ENCODE results near the gene FIZ1.
"Not testable (repeated sequence)": the region's sequence is repeated elsewhere in the genome, so short reads cannot be mapped to it uniquely, and the experiment has no call there.

The FIZ1 gene

DNA sequence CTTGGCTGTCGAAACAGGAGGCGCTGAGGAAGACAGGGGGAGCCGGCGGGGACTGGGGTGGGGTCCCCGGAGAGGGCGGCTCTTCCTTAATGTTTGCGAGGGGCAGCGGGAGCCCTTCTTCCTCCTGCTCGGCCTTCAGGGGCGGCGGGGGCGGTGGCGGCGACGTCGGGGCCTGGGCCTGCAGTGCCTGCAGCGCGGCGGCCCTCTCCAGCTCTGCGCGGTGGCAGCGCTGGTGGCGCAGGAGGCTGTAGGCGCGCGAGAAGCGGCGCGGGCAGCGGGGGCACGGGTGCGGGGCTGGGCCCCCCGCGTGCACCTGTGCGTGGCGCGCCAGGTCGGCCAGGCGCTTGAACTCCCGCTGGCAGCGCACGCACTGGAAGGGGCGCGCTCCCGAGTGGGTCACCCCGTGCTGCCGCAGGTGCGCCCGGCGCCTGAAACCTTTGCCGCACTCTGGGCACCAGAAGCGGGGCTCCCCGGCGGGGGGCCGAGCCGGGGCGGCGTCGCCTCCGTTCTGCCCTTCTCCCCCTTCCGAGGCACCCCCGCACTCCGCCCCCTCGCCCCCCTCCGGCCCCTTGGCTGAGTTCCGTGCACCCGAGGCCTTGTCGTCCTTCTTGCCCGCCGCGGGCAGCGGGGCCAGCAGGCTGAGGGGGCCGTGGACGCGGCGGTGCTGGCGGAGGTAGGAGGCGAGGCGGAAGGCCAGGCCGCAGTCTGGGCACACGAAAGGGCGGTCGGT is 21.1 kb downstream of the FIZ1 start:
- DNase-seq (ENCODE audit: low read depth, low spot score): no peak

DNA sequence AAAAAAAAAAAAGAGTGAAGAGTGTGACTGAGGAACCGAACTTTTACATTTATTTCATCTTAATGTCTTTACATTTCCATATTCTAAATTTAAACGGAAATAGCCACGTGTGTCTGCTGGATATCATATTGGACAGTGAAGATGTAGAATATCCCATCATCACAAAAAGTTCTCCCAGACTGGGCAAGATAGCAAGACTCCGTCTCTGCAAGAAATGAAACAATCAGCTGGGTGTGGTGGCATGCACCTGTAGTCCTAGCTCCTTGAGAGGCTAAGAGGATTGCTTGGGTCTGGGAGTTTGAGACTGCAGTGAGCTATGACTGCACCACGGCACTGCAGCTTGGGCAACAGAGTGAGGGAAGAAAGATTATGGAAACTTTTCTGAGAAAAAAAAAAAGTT is 22.6 kb downstream of the FIZ1 start:
- no peak for DNase-seq (ENCODE audit: low read depth, low spot score)

- DNase-seq (ENCODE audit: low read depth, low spot score): not testable (repeated sequence)
Measured at GRCh38 chr19:55573929-55574328, 25.4 kb downstream of the FIZ1 start.

DNA sequence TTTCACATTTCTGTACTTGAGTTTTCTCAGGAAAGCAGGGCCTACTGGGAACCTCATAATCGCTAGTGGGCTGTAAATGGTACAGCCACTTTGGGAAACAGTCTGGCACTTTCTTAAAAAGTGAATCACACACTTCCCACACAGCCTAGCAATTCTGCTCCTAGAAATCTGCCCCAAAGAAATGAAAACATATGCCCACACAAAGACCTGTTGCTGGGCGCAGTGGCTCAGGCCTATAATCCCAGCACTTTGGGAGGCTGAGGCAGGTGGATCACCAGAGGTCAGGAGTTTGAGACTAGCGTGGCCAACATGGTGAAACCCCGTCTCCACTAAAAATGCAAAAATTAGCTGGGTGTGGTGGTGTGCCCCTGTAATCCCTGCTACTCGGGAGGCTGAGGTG is 29.8 kb downstream of the FIZ1 start:
- DNase-seq (ENCODE audit: low read depth, low spot score): not testable (repeated sequence)

DNA sequence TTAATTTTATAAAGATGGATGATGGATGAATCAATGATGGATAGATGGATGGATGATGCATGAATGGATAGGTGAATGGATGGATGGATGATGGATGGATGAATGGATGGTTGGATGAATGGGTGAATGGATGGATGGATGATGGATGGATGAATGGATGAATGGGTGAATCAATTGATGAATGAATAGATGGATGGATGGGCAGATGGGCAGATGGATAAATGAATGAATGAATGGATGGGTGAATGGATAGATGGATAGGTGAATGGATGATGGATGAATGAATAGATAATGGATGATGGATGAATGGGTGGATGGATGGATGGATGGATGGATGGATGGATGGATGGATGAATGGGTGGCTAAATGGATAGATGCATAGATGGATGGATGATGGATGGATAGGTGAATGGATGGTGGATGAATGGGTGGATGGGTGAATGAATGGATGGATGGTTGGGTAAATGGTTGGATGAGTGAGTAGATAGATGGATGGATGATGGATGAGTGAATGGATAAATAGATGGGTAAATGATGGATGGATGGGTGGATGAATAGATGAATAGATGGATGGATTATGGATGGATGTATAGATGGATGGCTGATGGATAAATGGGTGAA is 31.5 kb downstream of the FIZ1 start:
- no peak for DNase-seq (ENCODE audit: low read depth, low spot score)

- DNase-seq (ENCODE audit: low read depth, low spot score): no peak
Measured at GRCh38 chr19:55566823-55567222, 32.5 kb downstream of the FIZ1 start.

GRCh38 chr19:55563261-55563690 is 36.0 kb downstream of the FIZ1 start:
- no peak for DNase-seq (ENCODE audit: low read depth, low spot score)

GRCh38 chr19:55559684-55560083 is 39.6 kb downstream of the FIZ1 start:
- DNase-seq (ENCODE audit: low read depth, low spot score): no peak

GRCh38 chr19:55554741-55555152 is 44.6 kb downstream of the FIZ1 start:
- no peak for DNase-seq (ENCODE audit: low read depth, low spot score)

DNA sequence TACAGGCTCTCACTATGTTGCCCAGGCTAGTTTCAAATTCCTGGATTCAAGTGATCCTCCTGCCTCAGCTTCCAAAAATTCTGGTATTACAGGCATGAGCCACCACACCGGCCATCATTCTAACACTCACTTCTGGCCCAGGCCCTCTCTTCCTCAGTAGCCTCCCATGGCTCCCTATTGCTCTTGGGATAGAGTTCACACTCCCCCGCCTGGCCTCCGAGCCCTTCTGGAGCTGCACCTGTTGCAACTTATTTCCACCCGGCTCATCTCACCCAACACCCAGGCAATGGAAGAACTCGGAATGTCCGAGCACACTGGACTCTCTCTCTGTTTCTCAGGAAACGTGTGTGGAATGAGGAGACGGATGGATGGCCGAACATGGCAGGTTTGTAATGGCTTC is 45.0 kb downstream of the FIZ1 start:
- DNase-seq (ENCODE audit: low read depth, low spot score): no peak

DNA sequence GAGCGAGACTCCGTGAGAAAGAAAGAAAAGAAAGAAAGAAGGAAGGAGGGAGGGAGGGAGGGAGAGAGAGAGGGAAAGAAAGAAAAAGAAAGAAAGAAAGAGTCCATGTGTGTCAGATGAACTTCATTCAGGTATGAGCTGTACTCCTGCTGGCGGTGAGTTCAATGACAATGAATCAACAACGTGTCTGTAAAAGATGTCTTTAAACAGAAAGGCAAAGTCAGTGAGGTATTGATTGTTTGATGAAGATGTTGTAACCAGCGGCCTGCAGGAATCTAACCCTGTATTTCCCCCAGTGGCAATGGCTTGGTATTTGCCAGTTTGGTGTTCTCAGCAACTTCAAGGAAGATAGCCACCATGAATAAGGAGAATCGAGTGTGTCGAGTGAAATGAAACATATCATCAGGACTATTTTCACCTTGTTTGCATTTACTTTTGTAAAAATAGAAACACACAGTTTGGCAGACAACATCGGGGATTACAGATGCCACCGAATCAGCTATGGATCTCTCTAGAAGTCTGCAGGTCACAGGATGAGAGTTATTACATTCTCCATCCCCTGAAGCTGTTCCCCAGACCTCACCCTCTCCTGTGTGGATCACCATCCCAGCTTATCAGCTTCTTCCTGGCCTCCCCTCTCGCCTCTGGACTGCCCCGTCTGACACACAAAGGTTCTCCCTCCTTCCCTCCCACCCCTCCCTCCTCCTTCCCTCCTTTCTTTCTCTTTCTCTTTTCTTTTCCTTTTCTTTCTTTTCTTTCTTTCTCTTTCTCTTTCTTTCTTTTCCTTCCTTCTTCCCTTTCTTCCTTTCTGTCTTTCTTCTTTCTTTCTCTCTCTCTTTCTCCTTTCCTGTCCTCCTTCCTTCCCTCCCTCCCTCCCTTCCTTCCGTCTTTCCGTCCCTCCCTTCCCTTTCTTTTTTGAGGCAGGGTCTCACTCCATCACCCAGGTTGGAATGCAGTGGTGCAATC is 45.8 kb downstream of the FIZ1 start:
- no peak for DNase-seq (ENCODE audit: low read depth, low spot score)

DNA sequence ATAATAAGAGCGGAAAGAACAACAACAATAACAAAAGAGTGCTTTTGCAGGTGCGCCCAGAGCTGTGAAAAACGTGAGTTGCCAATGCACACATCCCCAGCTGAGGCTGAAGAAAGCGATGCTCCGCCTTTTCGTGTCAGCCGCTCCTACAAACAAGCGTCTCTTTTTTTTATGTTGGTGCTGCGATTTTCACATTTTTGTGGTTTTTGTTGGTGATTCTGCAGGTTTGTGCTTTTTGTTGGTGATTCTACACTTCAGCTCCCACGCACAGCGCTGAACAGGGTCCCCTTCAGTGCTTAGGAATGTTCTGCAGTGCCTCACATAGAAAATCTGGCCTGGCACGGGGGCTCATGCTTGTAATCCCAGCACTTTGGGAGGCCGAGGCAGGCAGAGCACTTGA is 46.7 kb downstream of the FIZ1 start:
- DNase-seq (ENCODE audit: low read depth, low spot score): no peak

- no peak for DNase-seq (ENCODE audit: low read depth, low spot score)
Measured at GRCh38 chr19:55552206-55552605, 47.1 kb downstream of the FIZ1 start.

- DNase-seq (ENCODE audit: low read depth, low spot score): no peak
Measured at GRCh38 chr19:55550321-55550650, 49.0 kb downstream of the FIZ1 start.

GRCh38 chr19:55549500-55550320 is 49.6 kb downstream of the FIZ1 start:
- peak; percentile 48 for DNase-seq (ENCODE audit: low read depth, low spot score)

- DNase-seq (ENCODE audit: low read depth, low spot score): no peak
Measured at GRCh38 chr19:55546822-55547614, 52.3 kb downstream of the FIZ1 start.

DNA sequence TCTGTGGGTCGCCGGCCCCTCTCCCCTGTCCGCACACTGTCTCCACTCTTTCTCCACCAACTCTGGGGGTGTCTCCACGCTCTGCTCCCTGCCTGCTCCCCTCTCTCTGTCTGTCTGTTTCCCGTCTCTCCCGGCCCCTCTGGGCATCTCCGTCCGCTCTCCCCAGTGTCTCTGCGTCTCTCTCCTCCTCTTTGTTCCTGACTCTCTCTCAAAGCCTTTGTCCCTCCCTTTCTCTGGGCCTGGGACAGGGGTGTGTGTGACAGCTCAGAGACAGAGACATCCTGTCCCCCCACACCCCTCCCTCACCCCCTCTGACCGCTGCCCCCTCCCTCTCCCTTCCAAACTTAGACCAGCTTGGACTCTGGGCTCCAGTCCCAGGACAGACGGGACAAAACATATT is 53.3 kb downstream of the FIZ1 start:
- DNase-seq (ENCODE audit: low read depth, low spot score): no peak

DNA sequence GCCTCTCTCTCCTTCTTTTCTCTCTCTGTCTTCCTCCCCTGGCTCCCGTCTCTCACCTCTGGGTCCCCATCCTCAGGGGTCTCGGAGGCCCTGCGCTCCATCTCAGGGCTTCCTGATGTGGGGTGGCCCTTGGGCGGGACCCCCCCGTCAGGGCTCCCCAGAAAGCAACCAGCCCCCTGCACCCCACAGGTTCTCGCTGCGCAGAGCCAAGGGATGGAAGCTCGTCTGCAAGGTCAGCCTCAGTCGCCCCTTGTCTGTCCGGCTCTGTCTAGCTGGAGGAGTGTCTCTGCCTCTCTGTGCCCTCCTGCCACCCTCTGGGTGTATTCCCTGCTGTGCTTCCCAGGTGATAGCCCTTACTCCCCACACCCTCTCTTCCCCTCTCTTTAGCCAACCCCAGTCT is 53.9 kb downstream of the FIZ1 start, which contains the start of gene SBK3:
TSS of gene SBK3 (minus strand) at position 101 of the 400 bp plus-strand sequence. CDS start at position 101, 0 bp downstream.
- DNase-seq (ENCODE audit: low read depth, low spot score): no peak

DNA sequence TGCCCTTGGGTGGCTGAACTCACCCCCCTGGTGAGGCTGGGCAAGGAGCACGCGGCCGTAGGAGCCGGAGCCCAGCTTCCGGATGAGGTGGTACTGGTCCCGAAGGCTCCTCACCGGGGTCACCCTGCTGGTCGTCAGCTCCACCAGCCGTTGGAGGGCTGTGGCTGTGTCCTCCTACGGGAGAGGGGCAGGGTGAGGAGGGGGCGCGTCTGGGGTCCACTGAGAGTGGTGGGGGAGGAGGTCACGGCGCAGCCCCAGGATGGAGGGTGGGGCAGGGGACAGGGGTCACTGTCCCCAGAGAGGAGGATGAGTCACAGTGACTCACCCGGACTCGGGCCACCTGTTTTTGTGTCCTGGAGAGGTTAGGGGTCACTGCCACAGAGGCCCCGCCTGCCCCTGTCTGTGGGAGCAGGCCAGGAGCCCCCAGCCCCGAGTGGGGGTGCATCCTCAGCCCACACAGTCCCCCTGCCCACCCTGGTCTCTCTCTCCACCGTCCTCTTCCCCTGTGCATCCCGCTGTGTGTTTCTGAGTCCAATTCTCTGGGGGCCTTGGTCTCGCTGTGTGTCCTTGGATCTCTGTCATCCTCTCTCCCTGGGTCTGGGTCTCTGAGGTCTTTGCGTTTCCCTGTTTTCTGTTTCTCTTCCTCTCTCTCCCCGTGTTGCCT is 54.4 kb downstream of the FIZ1 start:
- no peak for DNase-seq (ENCODE audit: low read depth, low spot score)

DNA sequence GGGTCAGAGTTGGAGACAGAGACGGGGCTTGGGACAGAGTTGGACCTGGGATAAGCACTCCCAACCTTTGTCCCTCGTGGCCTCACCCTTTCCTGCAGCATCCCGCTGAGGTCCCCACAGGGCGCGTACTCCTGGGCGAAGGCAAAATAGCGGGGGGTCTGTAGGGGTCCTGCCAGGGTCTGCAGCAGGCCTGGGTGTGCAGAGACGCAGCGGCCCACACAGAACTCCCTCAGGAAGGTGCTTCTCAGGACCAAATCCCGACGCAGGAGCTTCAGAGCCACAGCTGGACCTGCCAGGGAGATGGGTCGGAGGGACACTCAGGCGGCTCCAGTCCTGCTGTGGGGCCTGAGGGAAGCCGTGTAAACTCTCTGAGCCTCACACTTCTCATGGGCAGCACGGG is 55.3 kb downstream of the FIZ1 start:
- DNase-seq (ENCODE audit: low read depth, low spot score): no peak
